ENCODE results near the gene PTPRC.

DNA sequence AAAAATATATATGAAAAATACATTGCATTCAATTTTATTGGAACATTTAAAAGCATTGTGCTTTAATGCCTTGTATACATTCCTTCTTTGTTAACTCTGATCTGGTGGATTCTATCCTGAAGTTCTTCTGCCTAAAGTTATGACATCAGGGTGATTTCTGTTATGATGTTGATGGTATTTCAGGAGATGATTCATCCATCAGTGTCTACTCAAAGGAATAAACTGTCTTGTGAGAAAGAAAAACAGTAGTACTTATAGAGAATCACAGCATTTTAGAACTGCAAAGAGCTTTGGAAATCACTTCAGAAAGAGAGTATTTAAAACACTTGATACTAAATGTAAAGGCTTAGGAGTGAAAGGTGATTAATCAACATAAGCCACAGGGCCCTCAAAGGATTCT lies 155.7 kb downstream of the PTPRC start:
- no peak for TF ChIP-seq POLR2AphosphoS5 (IDR thresholded peaks at IDR 0.05; ENCODE audit: low read depth, low read length)
- no peak for TF ChIP-seq POLR2A (IDR thresholded peaks at IDR 0.05; ENCODE audit: low read depth, low read length)
- no peak for TF ChIP-seq SPI1 (IDR thresholded peaks at IDR 0.05; ENCODE audit: low read depth, low read length)
- no peak for TF ChIP-seq POU2F2 (IDR thresholded peaks at IDR 0.05; ENCODE audit: low read depth, low read length)
- no peak for TF ChIP-seq PAX5 (IDR thresholded peaks at IDR 0.05; ENCODE audit: insufficient read depth, low read length, severe bottlenecking)
- TF ChIP-seq TAF1 (IDR thresholded peaks at IDR 0.05; ENCODE audit: low read depth, low read length) = no peak

All from GM12891 (cell line).